NCI-H2196 (cell line): ENCODE measurements around the gene H2BK1.

Experiments used
- DNase-seq: peaks from one replicate; lab custom pipeline; 2025; ENCODE audit not compliant: unreplicated experiment; lab: John Stamatoyannopoulos, UW

H2BK1 gene

DNA sequence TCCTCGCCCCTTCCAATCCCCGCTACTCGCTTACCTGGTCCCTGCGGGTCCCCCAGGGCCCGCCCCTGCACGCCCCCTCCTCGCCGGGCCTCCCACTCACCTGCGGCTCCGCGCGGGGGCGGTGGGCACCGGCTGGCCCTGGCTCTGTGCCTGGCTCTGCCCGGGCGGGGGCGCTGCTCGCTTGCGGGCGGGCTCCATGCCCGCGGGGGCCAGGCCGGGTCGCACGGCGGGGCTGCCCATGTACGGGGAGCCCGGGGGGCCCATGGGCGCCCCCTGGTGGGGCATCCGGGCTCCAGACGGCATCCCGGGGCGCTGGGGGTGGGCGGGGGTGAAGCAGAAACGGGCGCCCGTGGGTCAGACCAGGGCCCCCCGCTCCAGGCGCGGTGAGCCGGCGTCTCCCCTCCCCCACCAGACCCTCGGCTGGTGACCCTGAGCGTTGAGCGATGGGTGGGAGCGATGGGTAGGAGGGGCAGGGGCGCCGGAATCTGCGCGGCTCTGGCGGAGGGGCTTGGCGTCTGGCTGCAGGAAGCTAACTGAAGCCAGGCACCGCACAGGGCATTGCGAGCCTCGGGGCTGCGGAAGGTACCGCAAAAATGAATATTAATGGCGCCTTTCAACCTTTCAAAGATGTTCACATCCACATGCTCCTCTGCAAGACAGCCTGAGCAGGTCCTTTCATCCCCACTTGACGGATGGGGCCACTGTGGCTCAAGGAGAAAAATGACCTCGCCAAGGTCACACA lies 35.2 kb upstream of the H2BK1 start:
- no peak for DNase-seq

DNA sequence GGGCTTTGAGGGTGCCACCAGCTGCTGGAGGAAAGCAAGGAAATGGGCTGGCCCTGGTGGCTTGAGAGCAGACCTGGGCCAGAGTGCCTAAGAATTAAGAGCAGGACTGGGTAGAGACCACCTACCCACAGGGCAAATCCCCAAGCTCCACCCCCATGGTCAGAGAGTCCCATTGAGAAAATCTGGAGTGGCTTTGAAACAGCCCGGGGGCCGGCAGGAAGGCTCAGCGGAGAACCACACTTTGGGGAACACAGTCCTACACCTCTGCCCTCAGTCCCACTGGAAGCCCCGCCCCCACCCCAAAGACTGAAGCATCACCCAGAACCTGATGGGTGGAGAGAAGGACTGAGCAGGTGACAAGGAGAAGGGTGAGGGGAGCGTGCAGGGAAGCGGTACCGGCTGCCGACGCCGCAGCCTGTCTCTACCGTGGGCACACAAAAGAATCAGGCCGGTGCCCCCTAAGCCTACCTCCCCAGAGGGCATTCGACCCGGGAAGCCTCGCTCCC lies 34.6 kb upstream of the H2BK1 start:
- no peak for DNase-seq

DNA sequence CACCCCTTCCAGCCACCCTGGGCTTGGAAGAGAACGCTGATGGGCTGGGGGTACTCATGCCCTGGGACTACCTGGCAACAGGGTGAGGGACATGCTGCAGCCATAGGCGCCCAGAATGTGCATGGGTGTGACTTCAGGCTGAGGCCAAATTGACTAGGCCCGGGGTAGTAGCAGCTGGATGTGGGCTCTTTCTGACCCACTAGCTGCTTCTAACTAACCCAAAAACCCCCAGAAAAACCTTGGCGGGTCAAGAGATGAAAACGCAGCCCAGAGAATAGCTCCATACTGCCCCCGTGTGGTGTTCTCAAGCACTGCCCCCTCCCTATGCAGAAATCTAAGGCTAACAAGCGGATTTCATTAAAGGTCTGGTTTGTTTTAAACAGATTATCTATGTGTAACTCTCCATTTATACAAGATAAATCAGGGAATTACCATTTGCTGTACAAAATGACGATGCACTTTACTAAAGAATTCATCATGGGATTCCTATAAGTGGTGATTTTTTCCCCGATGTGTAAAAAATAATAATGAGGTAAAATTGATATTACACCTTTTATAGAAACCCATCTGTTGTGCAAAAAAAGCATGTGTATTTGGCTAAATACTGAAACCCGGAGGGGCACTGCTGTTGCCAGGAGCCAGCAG lies 34.0 kb upstream of the H2BK1 start:
- DNase-seq, result peak; percentile 24

DNA sequence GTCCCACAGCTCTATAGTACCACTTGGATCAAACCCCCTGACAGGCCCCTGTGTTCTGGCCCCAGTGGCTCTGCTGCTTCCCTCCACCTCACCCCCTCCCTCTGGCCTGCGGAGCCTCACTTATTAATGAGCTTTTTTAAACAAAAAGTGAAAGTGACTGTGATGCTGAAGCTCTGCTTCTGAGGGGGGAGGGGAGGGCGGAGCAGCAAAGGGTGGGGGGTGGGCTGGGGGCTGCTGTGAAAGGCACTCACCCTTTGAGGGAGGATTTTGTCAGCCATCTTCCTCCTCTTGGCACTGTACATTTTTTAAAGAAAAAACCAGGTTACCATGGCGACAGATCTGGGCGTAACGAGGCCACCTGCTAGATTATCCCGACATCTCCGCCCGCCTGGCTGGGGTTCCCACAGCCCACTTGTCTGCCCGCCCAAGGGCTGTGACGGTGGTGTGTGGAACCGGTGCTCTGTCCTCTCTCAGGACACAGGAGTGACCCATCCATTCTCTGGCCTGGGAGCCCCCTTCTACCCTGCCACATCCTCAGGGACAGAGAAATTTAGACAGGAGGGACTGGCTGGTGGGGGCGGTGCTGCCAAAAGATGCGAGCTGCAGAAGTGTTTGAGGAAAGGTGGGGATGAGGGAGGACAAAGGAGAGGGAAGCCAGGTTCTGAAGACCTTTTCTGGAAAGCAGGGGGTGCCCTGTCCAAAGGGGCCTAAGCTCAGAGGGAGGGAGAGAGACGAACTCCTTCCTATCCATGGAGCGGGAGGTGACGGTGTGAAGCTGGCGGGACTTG lies 33.3 kb upstream of the H2BK1 start:
- no peak for DNase-seq

DNA sequence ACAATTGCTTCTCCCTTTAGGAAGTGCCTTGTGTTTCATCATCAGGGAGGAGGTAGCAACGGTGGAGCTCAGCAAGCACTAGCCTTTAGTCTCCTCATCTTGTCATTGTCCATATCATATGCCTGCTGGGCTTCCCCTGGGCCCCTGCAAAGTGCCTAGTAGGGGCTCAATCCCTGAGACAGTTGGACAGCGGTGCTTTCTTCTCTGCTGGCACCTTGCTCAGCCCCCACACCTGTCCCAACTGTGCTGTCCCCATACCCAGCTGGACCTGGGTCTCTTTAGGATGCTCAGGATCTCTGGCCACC lies 32.7 kb upstream of the H2BK1 start:
- no peak for DNase-seq

DNA sequence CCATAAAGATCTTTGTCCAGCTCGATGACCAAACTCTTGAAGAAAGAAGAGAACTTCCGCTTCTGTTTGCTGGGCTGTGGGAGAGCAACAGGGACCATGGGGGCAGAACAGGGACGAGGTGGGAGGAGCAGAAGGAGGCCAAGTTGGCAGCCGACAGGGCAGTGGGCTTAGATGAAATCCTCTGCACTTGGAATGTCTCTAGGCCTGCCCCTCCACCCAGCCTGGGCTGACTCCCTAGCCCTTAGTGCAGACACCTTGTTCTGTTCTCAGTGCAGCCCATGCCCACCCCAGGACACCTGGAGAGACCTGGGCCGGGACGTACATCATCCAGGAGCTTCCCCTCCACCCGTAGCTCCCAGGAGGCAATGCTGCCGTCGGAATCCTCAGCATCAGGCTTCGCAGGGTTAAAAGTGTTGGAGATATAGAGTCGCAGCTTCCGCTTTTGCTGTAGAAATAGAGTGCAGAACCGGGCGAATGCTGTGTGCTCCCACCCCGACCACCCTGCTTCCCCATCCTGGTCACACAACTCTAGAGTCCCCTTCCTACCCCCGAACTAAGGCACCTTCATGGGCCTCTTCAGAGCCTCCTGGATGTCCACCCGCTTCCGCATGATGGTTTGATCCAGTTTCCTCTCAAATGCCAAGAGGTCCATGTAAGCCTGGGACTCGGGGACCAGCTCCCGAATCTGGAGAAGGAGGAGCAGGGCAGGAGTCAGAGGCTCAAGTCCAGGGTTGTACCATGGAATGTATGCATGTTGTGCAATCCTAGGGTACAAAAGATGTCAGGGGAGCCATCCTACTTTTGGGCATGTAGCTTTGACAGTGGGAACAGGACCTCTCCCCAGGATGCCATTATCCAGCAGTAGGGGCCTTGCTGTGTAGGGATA lies 32.1 kb upstream of the H2BK1 start:
- DNase-seq, result no peak

DNA sequence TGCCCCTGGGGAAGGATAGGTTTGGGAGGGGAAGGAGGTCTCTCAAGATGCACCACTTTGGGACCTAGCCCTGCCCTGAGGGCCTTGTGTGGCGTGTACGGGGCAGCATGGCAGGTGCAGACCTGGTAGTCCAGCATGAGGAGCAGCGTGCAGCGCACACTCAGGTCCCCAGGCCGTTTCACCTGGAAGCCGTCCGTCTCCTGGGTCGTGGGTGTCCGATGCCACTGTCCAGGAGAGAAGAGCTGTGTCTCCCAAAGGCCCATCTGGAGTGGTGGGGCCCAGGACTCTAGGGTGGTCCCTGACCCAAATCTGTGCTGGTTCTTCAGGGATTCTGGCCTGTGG lies 31.4 kb upstream of the H2BK1 start:
- no peak for DNase-seq

DNA sequence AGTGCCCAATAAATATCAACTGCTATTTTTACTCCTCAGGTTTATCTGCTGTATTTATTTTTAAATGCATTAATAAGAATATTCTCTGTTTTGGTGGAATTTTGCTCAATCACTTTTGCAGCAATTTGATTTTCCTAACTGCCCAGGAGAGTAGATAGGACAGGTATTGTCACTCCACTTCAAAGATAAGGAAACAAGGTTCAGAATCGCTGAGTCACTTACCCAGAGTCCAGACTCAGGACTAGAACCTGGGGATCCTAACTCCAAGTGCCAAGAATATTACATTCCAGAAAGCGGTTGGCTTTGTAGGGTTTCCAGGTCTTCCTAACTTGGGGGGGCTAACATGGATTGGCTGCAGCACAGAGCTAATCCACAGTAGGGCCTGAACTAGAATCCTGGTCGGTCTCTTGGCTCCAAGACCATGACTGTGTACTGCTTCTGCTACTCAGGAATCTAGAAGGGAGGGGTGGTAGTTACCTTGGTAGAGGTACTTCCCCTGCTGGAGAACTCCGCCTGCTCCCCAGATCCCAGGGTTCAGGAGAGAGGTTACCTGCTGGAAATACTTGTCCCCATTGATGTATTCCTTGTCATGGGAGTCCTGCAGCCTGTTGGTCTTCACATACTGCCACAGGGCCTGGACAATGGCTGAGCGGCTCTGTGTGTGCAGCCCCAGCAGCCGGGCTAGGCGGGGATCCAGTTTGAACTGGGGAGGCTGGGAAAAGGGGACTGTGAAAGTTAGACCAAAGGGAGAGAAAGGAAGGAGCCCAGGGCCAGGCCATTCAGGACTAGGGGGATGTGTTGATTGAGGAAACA lies 30.9 kb upstream of the H2BK1 start:
- no peak for DNase-seq

DNA sequence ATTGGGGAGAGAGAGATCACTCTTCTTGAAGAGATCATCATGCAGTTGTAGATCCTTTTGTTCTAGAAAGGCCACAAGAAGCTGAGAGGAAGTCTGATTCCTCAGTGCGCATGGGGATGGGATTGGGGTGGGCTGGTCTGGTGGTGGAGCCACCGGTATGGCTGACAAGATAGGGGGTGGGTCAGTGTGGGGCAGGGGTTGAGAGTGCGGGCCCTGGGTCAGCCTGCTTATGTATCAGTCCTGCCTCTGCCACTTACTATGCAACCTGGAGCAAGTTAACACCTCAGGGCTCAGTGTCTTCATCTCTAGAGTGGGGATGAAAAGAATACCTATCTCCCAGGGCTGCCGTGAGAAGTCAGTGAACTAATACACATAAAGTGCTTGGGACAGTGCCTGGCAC lies 30.2 kb upstream of the H2BK1 start:
- DNase-seq, result no peak

DNA sequence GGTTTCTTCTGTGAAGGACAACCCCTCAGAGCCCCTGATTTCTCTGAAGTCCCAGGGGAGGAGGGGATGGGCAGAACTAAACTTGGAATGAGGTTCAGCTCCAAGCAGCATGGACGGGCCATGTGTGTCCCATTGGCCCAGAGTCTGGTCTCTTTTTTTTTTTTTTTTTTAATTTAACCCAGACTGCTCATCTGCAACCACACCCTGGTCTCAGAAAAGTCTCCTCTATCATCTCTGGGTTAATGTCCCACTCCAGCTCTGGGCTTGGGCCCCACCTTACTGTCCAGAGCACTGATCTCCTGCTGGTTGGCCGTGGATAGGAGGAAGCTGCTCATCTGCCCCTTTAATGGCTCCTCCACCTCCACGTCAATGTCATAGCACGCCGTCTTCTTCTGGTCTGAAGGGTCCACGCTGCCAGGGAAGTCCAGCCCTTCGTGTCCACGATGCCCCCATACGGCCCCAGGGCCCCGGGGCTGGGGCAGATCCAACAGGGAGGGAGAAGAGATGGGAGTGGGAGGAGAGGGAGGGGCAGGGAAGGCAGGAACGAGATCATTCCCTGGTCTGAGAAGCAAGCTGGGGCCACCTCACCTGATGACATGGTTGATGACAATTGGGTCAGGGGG lies 29.7 kb upstream of the H2BK1 start:
- no peak for DNase-seq

DNA sequence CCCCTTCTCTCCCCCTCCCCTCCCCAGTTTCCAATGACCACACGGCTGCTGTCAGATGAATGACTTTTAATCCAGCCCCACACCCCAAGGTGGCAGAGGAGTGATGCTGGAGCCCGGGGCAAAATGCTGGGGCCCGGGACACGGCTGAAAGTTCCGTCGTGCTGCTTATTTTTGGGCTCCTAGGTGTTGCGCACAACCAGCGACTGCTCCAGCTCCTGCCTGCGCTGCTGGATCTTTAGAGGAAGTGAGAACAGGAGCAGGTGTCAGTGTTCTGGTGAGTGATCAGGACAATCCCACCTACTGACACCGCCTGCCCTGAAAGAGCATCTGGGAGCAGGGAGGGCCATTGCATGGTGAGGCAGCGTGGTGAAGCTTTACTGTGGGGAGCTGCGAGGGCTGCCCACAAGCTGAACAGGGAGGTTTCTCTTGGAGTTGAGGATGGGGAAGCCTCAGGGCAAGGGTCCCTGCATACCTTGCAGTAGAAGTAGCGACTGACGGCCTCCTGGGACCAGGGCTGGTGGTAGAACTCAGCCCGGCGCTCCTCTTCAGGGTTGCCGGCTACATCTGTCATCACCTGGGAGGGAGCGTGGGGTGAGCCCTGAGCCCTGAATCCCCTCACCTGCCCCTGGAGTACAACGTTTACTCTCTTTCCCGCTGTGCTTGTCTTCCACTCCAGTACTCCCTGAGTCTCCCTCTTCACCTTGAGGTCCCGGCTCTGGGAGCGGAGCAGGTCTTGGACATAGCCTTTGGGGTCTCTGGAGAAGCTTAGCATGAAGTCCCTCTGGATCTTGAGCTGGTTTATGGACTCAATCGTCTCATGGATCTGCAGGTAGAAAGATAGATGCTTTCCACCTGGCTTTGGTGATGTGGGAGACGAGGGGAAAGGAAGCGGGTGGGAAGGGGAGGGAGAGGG lies 28.9 kb upstream of the H2BK1 start:
- DNase-seq, result no peak

DNA sequence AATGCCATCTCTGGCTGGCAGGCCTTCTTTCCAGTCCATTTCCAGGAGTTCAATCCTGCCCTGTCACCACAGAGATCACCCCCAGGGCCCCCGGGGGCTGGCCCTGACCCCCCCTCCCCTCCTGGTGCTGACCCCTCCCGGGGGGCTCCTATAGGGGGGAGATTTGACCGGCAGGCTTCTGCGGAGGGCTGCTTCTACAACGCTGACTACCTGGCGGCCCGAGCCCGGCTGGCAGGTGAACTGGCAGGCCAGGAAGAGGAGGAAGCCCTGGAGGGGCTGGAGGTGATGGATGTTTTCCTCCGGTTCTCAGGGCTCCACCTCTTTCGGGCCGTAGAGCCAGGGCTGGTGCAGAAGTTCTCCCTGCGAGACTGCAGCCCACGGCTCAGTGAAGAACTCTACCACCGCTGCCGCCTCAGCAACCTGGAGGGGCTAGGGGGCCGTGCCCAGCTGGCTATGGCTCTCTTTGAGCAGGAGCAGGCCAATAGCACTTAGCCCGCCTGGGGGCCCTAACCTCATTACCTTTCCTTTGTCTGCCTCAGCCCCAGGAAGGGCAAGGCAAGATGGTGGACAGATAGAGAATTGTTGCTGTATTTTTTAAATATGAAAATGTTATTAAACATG lies 28.0 kb upstream of the H2BK1 start:
- no peak for DNase-seq

DNA sequence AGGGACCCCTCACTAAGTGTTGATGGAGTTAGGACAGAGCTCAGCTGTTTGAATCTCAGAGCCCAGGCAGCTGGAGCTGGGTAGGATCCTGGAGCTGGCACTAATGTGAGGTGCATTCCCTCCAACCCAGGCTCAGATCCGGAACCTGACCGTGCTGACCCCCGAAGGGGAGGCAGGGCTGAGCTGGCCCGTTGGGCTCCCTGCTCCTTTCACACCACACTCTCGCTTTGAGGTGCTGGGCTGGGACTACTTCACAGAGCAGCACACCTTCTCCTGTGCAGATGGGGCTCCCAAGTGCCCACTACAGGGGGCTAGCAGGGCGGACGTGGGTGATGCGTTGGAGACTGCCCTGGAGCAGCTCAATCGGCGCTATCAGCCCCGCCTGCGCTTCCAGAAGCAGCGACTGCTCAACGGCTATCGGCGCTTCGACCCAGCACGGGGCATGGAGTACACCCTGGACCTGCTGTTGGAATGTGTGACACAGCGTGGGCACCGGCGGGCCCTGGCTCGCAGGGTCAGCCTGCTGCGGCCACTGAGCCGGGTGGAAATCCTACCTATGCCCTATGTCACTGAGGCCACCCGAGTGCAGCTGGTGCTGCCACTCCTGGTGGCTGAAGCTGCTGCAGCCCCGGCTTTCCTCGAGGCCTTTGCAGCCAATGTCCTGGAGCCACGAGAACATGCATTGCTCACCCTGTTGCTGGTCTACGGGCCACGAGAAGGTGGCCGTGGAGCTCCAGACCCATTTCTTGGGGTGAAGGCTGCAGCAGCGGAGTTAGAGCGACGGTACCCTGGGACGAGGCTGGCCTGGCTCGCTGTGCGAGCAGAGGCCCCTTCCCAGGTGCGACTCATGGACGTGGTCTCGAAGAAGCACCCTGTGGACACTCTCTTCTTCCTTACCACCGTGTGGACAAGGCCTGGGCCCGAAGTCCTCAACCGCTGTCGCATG lies 27.2 kb upstream of the H2BK1 start:
- no peak for DNase-seq

DNA sequence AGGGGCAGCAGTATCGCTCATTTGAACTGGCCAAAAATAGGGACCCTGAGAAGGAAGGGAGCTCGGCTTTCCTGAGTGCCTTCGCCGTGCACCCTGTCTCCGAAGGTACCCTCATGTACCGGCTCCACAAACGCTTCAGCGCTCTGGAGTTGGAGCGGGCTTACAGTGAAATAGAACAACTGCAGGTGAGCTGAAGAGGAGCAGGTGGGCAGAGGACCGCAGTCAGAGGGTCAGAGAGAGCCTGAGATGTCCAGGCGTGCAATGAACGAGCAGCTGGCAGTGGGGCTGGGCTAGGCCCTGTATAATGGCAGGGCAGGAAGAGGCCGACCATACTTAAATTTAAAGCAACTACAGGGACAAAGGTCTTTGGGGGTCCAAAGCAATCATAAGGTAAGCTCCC lies 26.1 kb upstream of the H2BK1 start:
- no peak for DNase-seq

DNA sequence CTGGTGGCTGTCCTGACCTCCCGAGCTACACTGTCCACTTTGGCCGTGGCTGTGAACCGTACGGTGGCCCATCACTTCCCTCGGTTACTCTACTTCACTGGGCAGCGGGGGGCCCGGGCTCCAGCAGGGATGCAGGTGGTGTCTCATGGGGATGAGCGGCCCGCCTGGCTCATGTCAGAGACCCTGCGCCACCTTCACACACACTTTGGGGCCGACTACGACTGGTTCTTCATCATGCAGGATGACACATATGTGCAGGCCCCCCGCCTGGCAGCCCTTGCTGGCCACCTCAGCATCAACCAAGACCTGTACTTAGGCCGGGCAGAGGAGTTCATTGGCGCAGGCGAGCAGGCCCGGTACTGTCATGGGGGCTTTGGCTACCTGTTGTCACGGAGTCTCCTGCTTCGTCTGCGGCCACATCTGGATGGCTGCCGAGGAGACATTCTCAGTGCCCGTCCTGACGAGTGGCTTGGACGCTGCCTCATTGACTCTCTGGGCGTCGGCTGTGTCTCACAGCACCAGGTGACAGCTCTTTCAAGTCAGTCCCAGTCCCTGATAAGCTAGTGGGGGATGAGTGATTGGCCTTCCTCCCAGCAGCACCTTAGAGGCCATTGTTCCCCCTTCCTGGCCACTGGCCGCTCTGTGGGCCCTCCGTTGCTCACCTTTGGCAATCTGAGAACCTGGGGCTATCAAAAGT lies 25.0 kb upstream of the H2BK1 start:
- DNase-seq, result no peak

DNA sequence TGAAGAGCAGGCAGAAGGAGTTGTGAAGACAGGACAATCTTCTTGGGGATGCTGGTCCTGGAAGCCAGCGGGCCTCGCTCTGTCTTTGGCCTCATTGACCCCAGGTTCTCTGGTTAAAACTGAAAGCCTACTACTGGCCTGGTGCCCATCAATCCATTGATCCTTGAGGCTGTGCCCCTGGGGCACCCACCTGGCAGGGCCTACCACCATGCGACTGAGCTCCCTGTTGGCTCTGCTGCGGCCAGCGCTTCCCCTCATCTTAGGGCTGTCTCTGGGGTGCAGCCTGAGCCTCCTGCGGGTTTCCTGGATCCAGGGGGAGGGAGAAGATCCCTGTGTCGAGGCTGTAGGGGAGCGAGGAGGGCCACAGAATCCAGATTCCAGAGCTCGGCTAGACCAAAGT lies 23.5 kb upstream of the H2BK1 start:
- no peak for DNase-seq
